GM12878 (cell line): ENCODE results near the gene SCNM1. TPM values are rescaled to one million over a fixed set of nuclear protein-coding genes. Genes with fewer than 3 reads are reported as not detected.

Source experiments
- ATAC-seq: fragments of 200-7000 bp; cut with Tn5 transposase; 3 replicates; pipeline ENCODE4 v1.9.1; 2020; ENCODE audit warnings: mild to moderate bottlenecking, moderate library complexity
- BruUV-seq: library from RNA; stranded (reverse); fragments of 400-500 nt; replicated peaks from 2 replicates; lab custom pipeline; 2021; lab: Mats Ljungman, UMichigan
- CTCF ChIA-PET: fragments of 300-600 bp; sonication (Branson Sonifier 250); formaldehyde crosslinking; extraction: SDS; loops from one replicate; lab custom pipeline; 2021; ENCODE audit warnings: inconsistent platforms; lab: Yijun Ruan, JAX
- POLR2A ChIA-PET: fragments of 350-600 bp; formaldehyde crosslinking; extraction: SDS; loops from one replicate; lab custom pipeline; 2021; ENCODE audit warnings: inconsistent platforms; lab: Charles Lee
- RAD21 ChIA-PET: fragments of 300-600 bp; sonication (Branson Sonifier 250); formaldehyde crosslinking; loops from one replicate; lab custom pipeline; 2023; ENCODE audit warnings: antibody characterized with exemption; ENCODE audit not compliant: unreplicated experiment; lab: Charles Lee
- SMC1A ChIA-PET: fragments of 300-600 bp; sonication (Branson Sonifier 250); formaldehyde crosslinking; loops from one replicate; lab custom pipeline; 2023; ENCODE audit not compliant: unreplicated experiment, uncharacterized antibody; lab: Charles Lee
- DNase-seq: peaks from one replicate; pipeline ENCODE4 v3.0.0-alpha.2; 2011; ENCODE audit warnings: low read depth, low spot score
- FAIRE-seq: peaks from 3 replicates; lab custom pipeline; 2011; peaks lifted over from hg19 to GRCh38; lab: Jason Lieb, UNC
- H2AFZ ChIP-seq: 2 replicates; pipeline ENCODE4 v1.6.0; 2011; ENCODE audit warnings: low read depth, low read length, control low read depth; ENCODE audit not compliant: control insufficient read depth
- H3K27ac ChIP-seq: 2 replicates; pipeline ENCODE4 v1.5.1; 2011; ENCODE audit warnings: control low read depth; ENCODE audit not compliant: control insufficient read depth, insufficient read depth
- H3K27me3 ChIP-seq, 2 experiments: replicated peaks in 1 of 2; 2 replicates each; pipeline versions ENCODE4 v1.6.0 to v1.6.1; 2011; ENCODE audit warnings: low read length in 1 of 2; ENCODE audit not compliant: control insufficient read depth in 2 of 2, insufficient read depth in 2 of 2
- H3K36me3 ChIP-seq, 2 experiments: 2 replicates each; pipeline ENCODE4 v1.5.1; 2011; ENCODE audit warnings: low read length in 1 of 2; ENCODE audit not compliant: control insufficient read depth in 2 of 2, insufficient read depth in 2 of 2
- H3K4me1 ChIP-seq: 2 replicates; pipeline ENCODE4 v1.6.1; 2011; ENCODE audit warnings: mild to moderate bottlenecking, low read length, moderate library complexity, mixed read lengths; ENCODE audit not compliant: control insufficient read depth, insufficient read depth
- H3K4me2 ChIP-seq: 2 replicates; pipeline ENCODE4 v1.6.0; 2011; ENCODE audit warnings: control low read depth; ENCODE audit not compliant: control insufficient read depth, insufficient read depth
- H3K4me3 ChIP-seq: fragments of 200-600 bp; sonication (generic); 2 replicates; pipeline ENCODE4 v1.5.1; 2016
- H3K79me2 ChIP-seq: 2 replicates; pipeline ENCODE4 v1.6.0; 2011; ENCODE audit warnings: low read length; ENCODE audit not compliant: control insufficient read depth, insufficient read depth
- H3K9ac ChIP-seq: 2 replicates; pipeline ENCODE4 v1.8.0; 2011; ENCODE audit warnings: low read length, control low read depth, mixed read lengths; ENCODE audit not compliant: control insufficient read depth, insufficient read depth
- H3K9me3 ChIP-seq: replicated peaks from 3 replicates; pipeline ENCODE4 v1.5.1; 2011; ENCODE audit warnings: mild to moderate bottlenecking, low read length; ENCODE audit not compliant: control insufficient read depth, insufficient read depth
- H4K20me1 ChIP-seq: 2 replicates; pipeline ENCODE4 v1.6.0; 2011; ENCODE audit not compliant: control insufficient read depth, insufficient read depth
- CHD4 ChIP-seq: fragments of 200-600 bp; sonication (generic); IDR thresholded peaks from 2 replicates; pipeline ENCODE4 v1.6.1; 2016; ENCODE audit warnings: mild to moderate bottlenecking
- EP300 ChIP-seq, 2 experiments: fragments of 150-350 bp in 1 of 2; IDR thresholded peaks; 2 replicates each; pipeline ENCODE4 v1.6.1; 2011 to 2012; ENCODE audit warnings: low read depth in 2 of 2, low read length in 2 of 2, borderline replicate concordance in 1 of 2, improper control_type of control experiment in 1 of 2, inconsistent platforms in 1 of 2; ENCODE audit not compliant: control insufficient read depth in 1 of 2
- FOS ChIP-seq: IDR thresholded peaks from 3 replicates; pipeline ENCODE4 v1.6.1; 2011; ENCODE audit warnings: borderline replicate concordance; ENCODE audit not compliant: insufficient read length; ENCODE audit errors: extremely low read depth
- HDAC2 ChIP-seq: fragments of 200-600 bp; sonication (generic); IDR thresholded peaks from 2 replicates; pipeline ENCODE4 v1.6.1; 2017
- MTA3 ChIP-seq: IDR thresholded peaks from 2 replicates; pipeline ENCODE4 v1.6.1; 2012; ENCODE audit warnings: low read length, inconsistent platforms, borderline replicate concordance
- RUNX3 ChIP-seq: IDR thresholded peaks from 2 replicates; pipeline ENCODE4 v1.6.1; 2012; ENCODE audit warnings: low read length, inconsistent platforms
- SMARCA5 ChIP-seq: fragments of 450-650 bp; IDR thresholded peaks from 2 replicates; pipeline ENCODE4 v1.6.1; 2017; ENCODE audit warnings: mild to moderate bottlenecking
- SP1 ChIP-seq: IDR thresholded peaks from one replicate; pipeline ENCODE4 v1.6.1; 2011; ENCODE audit warnings: low read depth, low read length
- SREBF2 ChIP-seq: IDR thresholded peaks from 2 replicates; pipeline ENCODE4 v1.6.1; 2012; ENCODE audit warnings: mild to moderate bottlenecking, low read length
- ZSCAN29 ChIP-seq: fragments of 450-650 bp; IDR thresholded peaks from 2 replicates; pipeline ENCODE4 v1.6.1; 2017; ENCODE audit warnings: mild to moderate bottlenecking, moderate library complexity
- ZZZ3 ChIP-seq: IDR thresholded peaks from 2 replicates; pipeline ENCODE4 v1.6.1; 2011; ENCODE audit warnings: low read depth; ENCODE audit not compliant: control insufficient read depth, insufficient read length
- WGBS: methylation state at CpG from one replicate; pipeline ENCODE4 v1.1.6; 2016; ENCODE audit warnings: low lambda C conversion rate; ENCODE audit not compliant: insufficient replicate concordance, insufficient coverage; ENCODE audit errors: missing lambda C conversion rate; 5-methylcytosine and 5-hydroxymethylcytosine counted together
- in situ Hi-C: fragments of 300-500 bp; cut with MboI; formaldehyde crosslinking; loops from 9 replicates; pipeline ENCODE4 v1.14.3; 2018; ENCODE audit warnings: mixed read lengths
- intact Hi-C: fragments of 100-400 bp; cut with micrococcal nuclease; formaldehyde crosslinking; loops from one replicate; pipeline ENCODE4 v1.14.2; 2022; ENCODE audit not compliant: unreplicated experiment
- polyA plus RNA-seq, 11 experiments: library from polyadenylated mRNA; depleted of rRNA in 4 of 11; unstranded in 6 of 11; stranded (reverse) in 5 of 11; fragments of >200 nt; fragmentation: Nextera tagmentation in 4 of 11; fragmentation: Illumina TruSeq in 1 of 11; extraction: Ambion mirVana in 4 of 11; extraction: Trizol in 1 of 11; gene quantifications; 1 replicate in 1 of 11; 2 replicates in 10 of 11; pipeline versions ENCODE4 v1.2.1 to v1.2.3, GENCODE V29; 2011 to 2016; ENCODE audit warnings: inconsistent platforms in 2 of 11, missing spikeins in 2 of 11, low read depth in 1 of 11
- total RNA-seq, 4 experiments: library from RNA; depleted of rRNA in 3 of 4; stranded (reverse); fragments of >200 nt in 3 of 4; fragmentation: Illumina TruSeq in 1 of 4; extraction: Trizol in 1 of 4; gene quantifications; 2 replicates each; pipeline versions ENCODE4 v1.2.1 to v1.2.3, GENCODE V29; 2013 to 2021
- TF ChIP-seq, protein P1 (sequence below): fragments of 450-650 bp; conservative IDR thresholded peaks from 2 replicates; pipeline ENCODE4 v1.6.1; 2017; ENCODE audit warnings: mild to moderate bottlenecking, moderate library complexity

Gene SCNM1
- total and polyA plus RNA-seq, 10 of the 15 experiments (the other 5 are each of a cell fraction or from before 2014, with no cell fraction given): 25.8 to 207 (median 76.9) TPM

DNA sequence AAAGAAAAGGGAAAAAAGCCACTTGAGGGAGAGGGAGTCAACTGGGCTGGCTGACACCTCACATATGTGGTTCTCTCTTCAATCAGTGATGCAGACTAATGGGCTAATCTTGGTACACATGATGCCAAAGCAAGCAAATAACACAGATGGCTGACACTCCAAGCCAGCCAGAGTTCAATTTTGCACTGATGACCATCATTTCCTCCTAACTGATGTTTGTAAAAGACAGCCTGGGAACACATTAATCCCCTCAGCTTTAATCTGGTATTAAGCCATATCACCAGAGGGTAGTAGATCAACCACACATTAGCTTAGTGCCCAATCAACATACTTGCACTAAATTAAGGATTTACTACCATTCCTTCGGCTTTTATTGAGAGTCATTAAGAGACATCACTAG, 21.3 kb downstream of the SCNM1 start:
- H3K4me2 ChIP-seq: no peak overlapping the region
- TF ChIP-seq SP1 (no peak), CHD4 (no peak), HDAC2 (no peak), EP300 (IDR thresholded peaks at IDR 0.05; ENCODE audit: borderline replicate concordance in 1 of 2, control insufficient read depth in 1 of 2, low read depth in 2 of 2, low read length in 2 of 2) (no peak), ZSCAN29 (no peak), SMARCA5 (no peak), RUNX3 (no peak), SREBF2 (no peak), MTA3 (no peak), FOS (no peak), ZZZ3 (no peak)
- TF ChIP-seq, protein P1, sequence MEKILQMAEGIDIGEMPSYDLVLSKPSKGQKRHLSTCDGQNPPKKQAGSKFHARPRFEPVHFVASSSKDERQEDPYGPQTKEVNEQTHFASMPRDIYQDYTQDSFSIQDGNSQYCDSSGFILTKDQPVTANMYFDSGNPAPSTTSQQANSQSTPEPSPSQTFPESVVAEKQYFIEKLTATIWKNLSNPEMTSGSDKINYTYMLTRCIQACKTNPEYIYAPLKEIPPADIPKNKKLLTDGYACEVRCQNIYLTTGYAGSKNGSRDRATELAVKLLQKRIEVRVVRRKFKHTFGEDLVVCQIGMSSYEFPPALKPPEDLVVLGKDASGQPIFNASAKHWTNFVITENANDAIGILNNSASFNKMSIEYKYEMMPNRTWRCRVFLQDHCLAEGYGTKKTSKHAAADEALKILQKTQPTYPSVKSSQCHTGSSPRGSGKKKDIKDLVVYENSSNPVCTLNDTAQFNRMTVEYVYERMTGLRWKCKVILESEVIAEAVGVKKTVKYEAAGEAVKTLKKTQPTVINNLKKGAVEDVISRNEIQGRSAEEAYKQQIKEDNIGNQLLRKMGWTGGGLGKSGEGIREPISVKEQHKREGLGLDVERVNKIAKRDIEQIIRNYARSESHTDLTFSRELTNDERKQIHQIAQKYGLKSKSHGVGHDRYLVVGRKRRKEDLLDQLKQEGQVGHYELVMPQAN: no peak
- TF ChIP-seq, all 136 proteins: peak for 0
- WGBS: 100% methylated on average over 1 of the region's 1 CpG
- Histone ChIP-seq H3K27me3 (no peaks in the 10 kb centered on the region), H3K4me1 (peaks cover 4% of the 10 kb centered on the region; the same call in 1 of the 2 replicates), H3K36me3 (peaks cover 1 to 12% of the 10 kb centered on the region in 2 experiments; a peak in 3 of 4 replicates), H3K9me3 (no peaks in the 10 kb centered on the region), H3K9ac (no peak overlapping the region), H4K20me1 (no peaks in the 10 kb centered on the region), H3K27ac (no peak overlapping the region), H3K79me2 (peaks cover 24% of the 10 kb centered on the region), H3K4me3 (no peak overlapping the region), H2AFZ (no peak overlapping the region)
- in situ Hi-C loops: no loop called here
- ChIA-PET POLR2A (interaction anchor here (0.8 to 1.1 kb wide), 2 partner anchors 9 to 140 kb away, joined by 3 to 4 read pairs; no protein-coding TSS in a partner anchor), SMC1A (interaction anchor here (0.8 to 3.2 kb wide), 2 partner anchors 12 to 88 kb away, joined by 3 to 12 read pairs; no protein-coding TSS in a partner anchor), RAD21 (no interaction called here), CTCF (interaction anchor here (1.6 to 4.2 kb wide), 2 partner anchors 30 to 65 kb away, joined by 6 to 38 read pairs; partner anchors contain the start of gene TNFAIP8L2)
- intact Hi-C loops: no loop called here
- no peak for FAIRE-seq
- no peak for ATAC-seq
- no peak for DNase-seq
- BruUV-seq: no TSS peak
